Measurements from ENCODE around the gene JAM3. TPM values are rescaled to one million over a fixed set of nuclear protein-coding genes. Genes with fewer than 3 reads are reported as not detected.

Gene JAM3
- total and polyA plus RNA-seq, 2 of the 8 experiments (the other 6 are each of a cell fraction or from before 2014, with no cell fraction given), result 19.6 to 42.8 TPM

GRCh38 chr11:134033696-134034491 is 35.0 kb upstream of the JAM3 start (continued):
- TF ChIP-seq NANOG (IDR thresholded peaks at IDR 0.05; ENCODE audit: insufficient read depth, low read depth, low read length, poor library complexity, severe bottlenecking) (no peak), HDAC6 (IDR thresholded peaks at IDR 0.05; ENCODE audit: low read depth, low read length) (no peak), ZNF274 (IDR thresholded peaks at IDR 0.05; ENCODE audit: borderline replicate concordance, extremely low read depth, low read length) (no peak), KDM4A (IDR thresholded peaks at IDR 0.05; ENCODE audit: low read depth, low read length, severe bottlenecking) (peak; percentile 50), SAP30 (IDR thresholded peaks at IDR 0.05; ENCODE audit: insufficient read depth, insufficient replicate concordance, low read length) (no peak), SIN3A (conservative IDR thresholded peaks at IDR 0.05 in 1 of 2, IDR thresholded peaks at IDR 0.05 in 1 of 2; ENCODE audit: low read depth in 1 of 2, low read length in 2 of 2) (no peak), TAF7 (optimal IDR thresholded peaks at IDR 0.05; ENCODE audit: borderline replicate concordance, low read depth, low read length) (no peak), RBBP5 (IDR thresholded peaks at IDR 0.05; ENCODE audit: borderline replicate concordance, low read depth, low read length) (no peak), GABPA (IDR thresholded peaks at IDR 0.05; ENCODE audit: borderline replicate concordance, insufficient read depth, low read length) (no peak), RAD21 (IDR thresholded peaks at IDR 0.05 in 1 of 2, conservative IDR thresholded peaks at IDR 0.05 in 1 of 2; ENCODE audit: low read depth in 2 of 2, low read length in 2 of 2) (no peak), CTBP2 (IDR thresholded peaks at IDR 0.05; ENCODE audit: borderline replicate concordance, insufficient read depth, insufficient read length, low read length) (no peak), POLR2AphosphoS5 (IDR thresholded peaks at IDR 0.05; ENCODE audit: low read depth, low read length) (0 out of 2 replicates have a peak, but pooled peaks have one; percentile 28), PHF8 (conservative IDR thresholded peaks at IDR 0.05; ENCODE audit: low read depth, low read length) (no peak), EZH2 (IDR thresholded peaks at IDR 0.05; ENCODE audit: low read depth, low read length, severe bottlenecking) (no peak), EGR1 (IDR thresholded peaks at IDR 0.05; ENCODE audit: borderline replicate concordance, low read depth, low read length) (no peak), SP1 (IDR thresholded peaks at IDR 0.05; ENCODE audit: low read depth, low read length) (0 out of 2 replicates have a peak, but pooled peaks have one; percentile 14), TBP (IDR thresholded peaks at IDR 0.05; ENCODE audit: low read depth, low read length) (0 out of 2 replicates have a peak, but pooled peaks have one; percentile 13), SUZ12 (IDR thresholded peaks at IDR 0.05; ENCODE audit: low read length) (no peak), SIX5 (IDR thresholded peaks at IDR 0.05; ENCODE audit: low read depth, low read length) (no peak), POLR2A (IDR thresholded peaks at IDR 0.05; ENCODE audit: control extremely low read depth in 1 of 2, low read depth in 2 of 2, low read length in 2 of 2) (peak in 1 of 2 experiments; percentile 64; a peak in 2 of 3 replicates), TCF12 (IDR thresholded peaks at IDR 0.05; ENCODE audit: low read depth, low read length) (no peak), BRCA1 (IDR thresholded peaks at IDR 0.05; ENCODE audit: low read depth, low read length) (no peak), RXRA (IDR thresholded peaks at IDR 0.05; ENCODE audit: insufficient read depth, low read depth, low read length) (no peak)

Measured in H1 (cell line).